Activated CD4-positive, alpha-beta T cell treated with anti-CD3 and anti-CD28 coated beads, Interleukin-2, amount 50 U/mL, for 4 hours (primary cell): Measurements from ENCODE around the gene C1QL4.
"Not testable (repeated sequence)": the region's sequence is repeated elsewhere in the genome, so short reads cannot be mapped to it uniquely, and the experiment has no call there.

Experiments
- DNase-seq, 2 experiments: peaks; one replicate each; pipeline ENCODE4 v3.0.0-alpha.2; 2020

C1QL4 gene

GRCh38 chr12:49336645-49337584, at the start of gene C1QL4:
C1QL4 (minus strand) TSS chr12:49337188; CDS start chr12:49336477, 711 bp downstream.
- DNase-seq = peak; percentile 86 to 88

DNA sequence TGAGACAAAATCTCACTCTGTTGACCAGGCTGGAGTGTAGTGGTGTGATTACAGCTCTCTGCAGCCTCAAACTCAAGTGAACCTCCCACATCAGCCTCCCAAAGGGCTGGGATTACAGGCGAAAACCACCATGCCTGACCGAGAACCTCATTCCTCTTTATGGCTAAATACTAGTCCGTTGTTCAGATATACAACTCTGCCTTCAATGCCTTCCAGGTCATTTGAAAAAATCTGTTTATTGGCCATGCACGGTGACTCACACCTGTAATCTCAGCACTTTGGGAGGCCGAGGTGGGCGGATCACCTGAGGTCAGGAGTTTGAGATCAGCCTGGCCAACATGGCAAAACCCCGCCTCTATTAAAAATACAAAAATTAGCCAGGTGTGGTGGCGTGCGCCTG, 43.2 kb upstream of the C1QL4 start:
- not testable (repeated sequence) for DNase-seq

DNA sequence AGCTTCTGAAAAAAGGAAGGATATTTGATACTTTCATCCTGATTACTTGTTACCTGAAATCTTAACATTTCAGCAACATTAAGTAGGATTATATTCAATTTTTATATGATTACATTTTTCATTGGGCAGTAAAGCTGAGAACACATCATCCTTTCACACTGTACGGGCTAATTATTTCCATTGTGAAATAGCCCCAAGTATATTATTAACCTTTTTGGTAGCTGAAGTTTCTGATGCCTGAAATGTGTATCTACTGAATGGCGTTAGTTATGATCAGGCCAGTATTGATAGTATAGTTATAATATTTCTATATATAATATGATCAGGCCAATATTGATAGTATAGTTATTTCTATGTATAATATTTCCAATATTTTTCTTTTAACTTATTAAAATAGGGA, 40.4 kb upstream of the C1QL4 start:
- no peak for DNase-seq

DNA sequence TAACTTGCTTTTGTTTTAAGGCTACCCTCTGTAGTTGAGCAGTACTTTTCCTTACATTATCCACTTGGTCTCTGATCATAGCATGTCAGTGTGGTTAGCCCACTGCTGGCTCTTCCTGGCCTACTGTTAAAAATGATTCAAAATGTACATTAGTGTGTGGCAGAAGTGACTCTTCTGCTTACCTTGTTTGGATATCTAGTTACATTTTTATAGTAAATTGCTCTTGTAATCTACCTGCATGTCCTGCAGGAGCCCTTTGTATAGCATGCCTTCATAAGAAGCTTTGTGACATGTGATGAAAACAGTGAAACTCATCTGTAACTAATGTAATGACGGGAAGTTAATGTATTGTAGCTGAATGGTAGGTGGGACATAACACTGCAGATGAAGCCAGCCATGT, 38.4 kb upstream of the C1QL4 start:
- no peak for DNase-seq

GRCh38 chr12:49370539-49370938, 33.6 kb upstream of the C1QL4 start:
- DNase-seq = no peak

GRCh38 chr12:49369411-49370145, 32.6 kb upstream of the C1QL4 start:
- no peak for DNase-seq

GRCh38 chr12:49368240-49368600, 31.2 kb upstream of the C1QL4 start:
- no peak for DNase-seq

DNA sequence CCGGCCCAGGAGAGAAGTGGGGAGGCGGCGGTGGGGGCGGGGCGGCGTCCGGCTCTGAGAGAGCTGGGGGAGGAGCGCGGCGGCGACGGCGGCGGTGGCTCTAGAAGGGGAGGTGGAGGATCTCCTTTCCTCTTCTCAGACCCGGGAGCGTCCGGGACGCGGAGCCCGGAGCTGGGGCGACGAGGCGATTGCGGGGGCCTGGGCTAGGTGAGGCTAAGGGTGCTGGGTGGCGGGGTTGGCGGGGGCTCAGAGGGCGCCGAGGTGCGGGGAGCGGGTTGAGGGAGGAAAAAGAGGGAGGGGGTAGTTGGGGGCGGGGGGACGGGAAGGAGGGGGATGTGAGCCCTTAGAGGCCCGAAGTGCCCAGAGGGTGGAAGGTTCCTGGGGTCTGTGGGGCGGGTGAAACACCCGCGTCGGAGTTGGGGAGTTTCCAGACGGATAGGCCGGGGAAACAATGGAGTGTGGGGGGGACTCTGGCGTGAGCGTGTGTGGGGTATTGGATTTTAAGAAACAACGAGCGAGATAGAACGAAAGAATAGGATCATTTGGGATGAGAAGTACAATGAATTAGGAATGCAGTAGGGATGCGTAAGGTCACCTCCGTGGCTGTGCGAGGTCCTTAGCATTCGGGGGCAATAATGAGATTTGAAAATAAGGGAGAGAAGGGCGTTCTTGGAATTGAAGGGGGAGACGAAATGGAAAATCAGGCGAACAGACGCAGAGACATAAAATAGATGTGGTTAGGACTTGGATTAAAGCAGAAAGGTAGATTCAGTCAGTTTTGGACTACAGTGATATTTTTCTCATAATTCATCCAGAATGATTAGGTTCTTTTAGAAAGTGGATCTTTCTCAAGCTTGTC, 30.6 kb upstream of the C1QL4 start, which contains the start of gene SPATS2:
Gene SPATS2, plus strand, starts transcription at position 82 of the 859 bp plus-strand sequence. CDS start 93,551 bp downstream, outside the sequence.
- no peak for DNase-seq

- DNase-seq = peak; percentile 77 to 79
Observed at GRCh38 chr12:49366652-49367380, 29.8 kb upstream of the C1QL4 start.

GRCh38 chr12:49366096-49366651, 29.2 kb upstream of the C1QL4 start:
- no peak for DNase-seq

DNA sequence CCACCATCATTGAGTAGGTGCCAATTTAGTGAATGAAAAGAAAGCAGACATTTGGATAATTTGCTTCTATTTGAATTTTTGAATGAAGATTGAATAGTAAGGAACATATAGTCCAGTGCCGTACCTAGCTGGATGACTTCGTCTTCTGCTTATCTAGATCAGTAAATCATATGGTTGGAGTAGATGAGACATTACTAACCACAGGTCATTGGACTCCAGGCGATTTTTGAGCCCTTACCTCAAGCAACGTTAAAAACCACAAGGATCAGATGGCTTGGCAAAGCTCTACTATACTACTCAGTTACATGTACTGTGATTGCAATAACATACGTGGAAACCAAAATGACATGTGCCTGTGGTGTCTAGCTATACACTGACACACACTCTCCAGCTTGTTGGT, 28.6 kb upstream of the C1QL4 start:
- DNase-seq = no peak

GRCh38 chr12:49364989-49365388, 28.0 kb upstream of the C1QL4 start:
- no peak for DNase-seq

DNA sequence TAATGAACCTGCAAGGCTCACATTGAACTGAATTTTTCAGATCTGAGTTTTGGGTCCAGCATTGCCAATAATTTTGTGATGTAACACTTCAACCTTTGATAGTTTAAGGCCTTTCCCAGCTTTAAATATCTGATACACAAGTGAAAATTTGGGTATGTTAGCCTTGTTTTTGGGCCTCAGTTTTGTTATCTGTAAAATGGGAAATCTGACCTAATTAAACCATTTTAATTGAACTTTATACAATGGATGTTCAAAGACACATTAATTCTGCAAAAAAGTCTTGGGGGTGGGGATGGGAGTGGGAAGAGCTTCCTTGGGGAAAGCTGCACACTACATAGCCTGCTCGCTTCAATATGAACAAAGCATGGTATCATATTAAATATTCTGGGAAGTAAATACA, 25.1 kb upstream of the C1QL4 start:
- DNase-seq = no peak

DNA sequence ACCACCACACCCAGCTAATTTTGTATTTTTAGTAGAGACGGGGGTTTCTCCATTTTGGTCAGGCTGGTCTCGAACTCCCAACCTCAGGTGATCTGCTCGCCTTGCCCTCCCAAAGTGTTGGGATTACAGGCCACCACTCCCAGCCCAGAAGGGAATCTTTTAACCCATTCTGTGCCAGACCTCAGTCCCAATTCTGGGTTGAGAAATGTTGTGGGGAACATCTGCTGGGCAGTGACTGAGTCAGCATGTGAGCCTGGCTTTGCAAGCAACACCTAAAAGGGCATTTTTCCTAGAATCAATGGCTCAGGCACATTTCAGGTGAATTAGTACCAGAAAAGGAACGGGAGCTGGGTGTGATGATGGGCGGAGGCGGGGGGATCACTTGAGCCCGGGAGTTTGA, 22.7 kb upstream of the C1QL4 start:
- no peak for DNase-seq

DNA sequence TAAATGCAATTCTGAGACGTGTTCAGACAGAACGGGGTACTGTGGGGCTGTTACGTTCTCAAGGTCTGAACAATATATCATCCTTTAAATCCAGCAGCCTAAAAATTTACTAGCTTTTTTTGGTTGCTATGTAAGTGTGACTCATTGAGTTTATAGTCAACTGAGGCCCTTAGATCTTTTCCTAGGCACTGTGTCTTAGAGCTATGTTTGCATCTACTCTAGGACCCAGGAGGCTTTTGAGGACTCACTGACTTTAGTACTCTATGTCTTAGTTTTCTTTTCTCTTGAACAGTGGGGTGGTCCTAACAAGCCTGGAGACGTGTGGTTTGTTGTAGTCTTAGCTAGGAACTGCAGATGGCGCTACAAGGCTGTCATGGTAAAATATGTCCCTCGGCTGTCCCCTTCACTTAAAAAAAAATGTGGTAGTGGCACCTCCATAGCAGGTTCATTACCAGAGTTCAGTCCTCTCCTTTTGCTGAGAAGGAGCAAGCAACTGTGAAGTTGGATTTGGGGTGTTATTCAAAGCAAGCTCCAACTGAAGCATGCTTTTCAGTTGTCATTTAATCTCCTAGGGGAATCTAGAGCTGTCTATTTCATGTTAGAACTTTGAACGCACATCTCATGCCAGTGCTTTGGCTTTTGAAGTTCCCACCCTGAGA, 21.6 kb upstream of the C1QL4 start:
- peak in 1 of 2 experiments; percentile 30 for DNase-seq

DNA sequence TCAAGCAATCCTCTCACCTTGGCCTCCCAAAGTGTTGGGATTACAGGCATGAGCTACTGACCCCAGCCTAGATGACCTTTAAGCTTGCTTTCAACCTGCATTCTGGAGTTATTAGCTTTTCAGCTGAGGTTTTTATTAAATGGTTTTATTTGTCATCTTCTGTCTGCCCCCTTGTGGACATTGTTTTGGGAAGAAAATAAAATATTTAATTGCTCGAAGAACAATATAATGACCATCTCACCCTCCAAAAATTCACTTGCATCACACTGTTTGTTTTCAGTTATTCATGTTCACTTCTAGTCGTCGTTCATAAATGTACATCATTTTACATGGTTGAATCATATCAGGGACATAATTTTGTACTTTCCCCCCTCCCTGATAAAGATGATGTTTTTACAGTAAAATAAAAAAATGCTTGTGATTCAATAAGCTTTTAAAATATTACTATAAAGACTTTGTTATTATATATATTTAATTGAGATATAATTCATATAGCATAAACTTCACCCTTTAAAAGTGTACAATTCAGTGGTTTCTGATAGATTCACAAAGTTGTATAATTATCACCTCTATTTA, 20.2 kb upstream of the C1QL4 start:
- no peak for DNase-seq

GRCh38 chr12:49355913-49356312, 18.9 kb upstream of the C1QL4 start:
- no peak for DNase-seq

DNA sequence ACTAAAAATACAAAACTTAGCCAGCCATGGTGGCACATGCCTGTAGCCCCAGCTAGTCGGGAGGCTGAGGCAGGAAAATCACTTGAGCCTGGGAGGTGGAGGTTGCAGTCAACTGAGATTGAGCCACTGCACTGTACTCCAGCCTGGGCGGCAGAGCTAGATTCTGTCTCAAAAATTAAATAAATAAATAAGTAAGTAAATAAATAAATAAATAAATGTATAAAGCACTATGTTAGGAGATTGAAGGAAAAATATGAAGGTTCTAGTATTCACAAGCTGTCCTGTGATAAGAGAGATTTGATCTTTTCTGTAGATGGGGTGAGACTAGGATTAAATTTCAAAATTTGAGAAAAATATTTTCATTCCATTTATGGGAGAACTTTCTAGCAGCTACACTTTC, 15.4 kb upstream of the C1QL4 start:
- no peak for DNase-seq

GRCh38 chr12:49349266-49349665, 12.3 kb upstream of the C1QL4 start:
- DNase-seq = no peak

DNA sequence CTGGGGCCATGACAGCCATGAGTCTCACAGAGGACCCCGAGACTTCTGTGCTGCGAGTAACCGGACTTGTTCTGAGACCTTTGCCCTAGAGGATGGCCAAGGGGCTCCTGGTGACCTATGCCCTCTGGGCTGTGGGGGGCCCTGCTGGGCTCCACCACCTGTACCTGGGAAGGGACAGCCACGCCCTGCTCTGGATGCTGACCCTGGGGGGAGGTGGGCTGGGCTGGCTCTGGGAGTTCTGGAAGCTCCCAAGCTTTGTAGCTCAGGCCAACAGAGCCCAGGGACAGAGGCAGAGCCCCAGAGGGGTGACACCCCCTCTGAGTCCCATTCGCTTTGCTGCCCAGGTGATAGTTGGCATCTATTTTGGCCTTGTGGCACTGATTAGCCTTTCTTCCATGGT, 11.8 kb upstream of the C1QL4 start:
- DNase-seq = no peak
